Testis (tissue), 2 donors: ENCODE results near the gene COX17.

Source experiments
- POLR2A ChIP-seq: fragments of 450-650 bp; IDR thresholded peaks from one replicate; pipeline ENCODE4 v1.6.1; 2017; ENCODE audit warnings: antibody characterized with exemption, mild to moderate bottlenecking, moderate library complexity
- TF ChIP-seq, protein P1 (sequence below), 3 experiments: fragments of 450-650 bp in 2 of 3; fragments of 200-600 bp in 1 of 3; sonication (generic) in 1 of 3; IDR thresholded peaks; one replicate each; pipeline ENCODE4 v1.5.1; 2016 to 2019; ENCODE audit warnings: antibody characterized with exemption in 3 of 3, mild to moderate bottlenecking in 2 of 3, moderate library complexity in 1 of 3

DNA sequence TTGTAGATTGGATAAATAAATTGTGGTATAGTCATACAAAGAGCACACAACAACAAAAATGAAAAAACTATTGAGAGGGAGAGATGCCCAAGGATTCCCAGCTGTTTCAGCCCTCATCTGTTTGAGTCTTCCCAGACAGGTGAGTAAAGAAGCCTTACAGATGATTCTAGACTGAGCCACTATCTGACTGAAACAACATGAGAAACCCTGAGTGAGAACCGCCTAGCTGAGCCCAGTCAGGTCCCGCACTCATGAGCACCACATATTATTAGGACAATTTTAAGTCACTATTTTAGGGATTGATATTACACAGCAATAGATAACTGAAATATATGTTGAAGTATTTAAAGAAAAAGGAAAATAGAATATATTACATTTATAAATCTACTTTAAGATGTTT is 35.8 kb downstream of the COX17 start:
- TF ChIP-seq, protein P1, sequence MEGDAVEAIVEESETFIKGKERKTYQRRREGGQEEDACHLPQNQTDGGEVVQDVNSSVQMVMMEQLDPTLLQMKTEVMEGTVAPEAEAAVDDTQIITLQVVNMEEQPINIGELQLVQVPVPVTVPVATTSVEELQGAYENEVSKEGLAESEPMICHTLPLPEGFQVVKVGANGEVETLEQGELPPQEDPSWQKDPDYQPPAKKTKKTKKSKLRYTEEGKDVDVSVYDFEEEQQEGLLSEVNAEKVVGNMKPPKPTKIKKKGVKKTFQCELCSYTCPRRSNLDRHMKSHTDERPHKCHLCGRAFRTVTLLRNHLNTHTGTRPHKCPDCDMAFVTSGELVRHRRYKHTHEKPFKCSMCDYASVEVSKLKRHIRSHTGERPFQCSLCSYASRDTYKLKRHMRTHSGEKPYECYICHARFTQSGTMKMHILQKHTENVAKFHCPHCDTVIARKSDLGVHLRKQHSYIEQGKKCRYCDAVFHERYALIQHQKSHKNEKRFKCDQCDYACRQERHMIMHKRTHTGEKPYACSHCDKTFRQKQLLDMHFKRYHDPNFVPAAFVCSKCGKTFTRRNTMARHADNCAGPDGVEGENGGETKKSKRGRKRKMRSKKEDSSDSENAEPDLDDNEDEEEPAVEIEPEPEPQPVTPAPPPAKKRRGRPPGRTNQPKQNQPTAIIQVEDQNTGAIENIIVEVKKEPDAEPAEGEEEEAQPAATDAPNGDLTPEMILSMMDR (IDR thresholded peaks at IDR 0.05) = no peak
- TF ChIP-seq POLR2A = no peak
